NCI-H2107 treated with DMSO at 0.1 percent for 48 hours (cell line): ENCODE data around the gene NMNAT2.

ENCODE experiments used
- DNase-seq: peaks from one replicate; lab custom pipeline; 2025; ENCODE audit not compliant: unreplicated experiment; lab: John Stamatoyannopoulos, UW

Gene NMNAT2

GRCh38 chr1:183318433-183318832 is 99.7 kb downstream of the NMNAT2 start:
- DNase-seq = no peak

DNA sequence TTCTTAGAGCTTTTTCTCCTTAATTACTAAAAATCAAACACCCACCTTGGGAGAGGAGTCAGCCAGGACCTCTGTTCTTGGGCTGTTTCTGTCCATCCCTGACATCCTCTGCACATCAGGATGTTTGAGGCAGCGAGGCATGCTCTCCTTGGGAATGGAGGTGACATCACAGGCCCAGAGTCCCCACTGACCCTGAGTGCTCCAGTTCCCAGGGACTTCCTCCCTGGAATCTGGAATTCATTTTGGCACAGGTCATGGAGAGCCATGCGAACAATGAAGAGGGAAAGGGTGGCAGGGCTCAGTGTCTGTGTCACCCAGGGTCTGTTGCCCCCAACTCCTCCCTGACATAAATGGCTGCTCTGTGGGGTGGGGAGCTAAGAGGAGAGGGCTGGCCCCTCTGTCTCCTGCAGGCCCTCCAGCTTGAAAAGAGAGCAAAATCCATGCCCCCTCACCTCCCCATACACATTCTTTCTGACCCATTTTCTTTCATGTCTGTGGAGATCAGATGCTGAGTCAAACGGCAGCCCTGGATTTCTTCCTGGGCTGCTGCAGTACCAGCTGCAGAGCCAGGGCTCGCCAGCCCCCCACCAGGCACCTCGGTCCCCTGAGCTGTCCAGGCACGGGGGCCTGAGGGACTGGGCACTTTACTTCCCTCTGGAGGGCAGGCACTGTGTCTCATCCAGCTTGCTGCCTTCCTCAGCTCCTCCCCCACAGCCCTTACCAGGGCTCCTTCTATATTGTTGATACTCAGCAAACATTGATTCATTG is 102.0 kb downstream of the NMNAT2 start:
- no peak for DNase-seq

DNA sequence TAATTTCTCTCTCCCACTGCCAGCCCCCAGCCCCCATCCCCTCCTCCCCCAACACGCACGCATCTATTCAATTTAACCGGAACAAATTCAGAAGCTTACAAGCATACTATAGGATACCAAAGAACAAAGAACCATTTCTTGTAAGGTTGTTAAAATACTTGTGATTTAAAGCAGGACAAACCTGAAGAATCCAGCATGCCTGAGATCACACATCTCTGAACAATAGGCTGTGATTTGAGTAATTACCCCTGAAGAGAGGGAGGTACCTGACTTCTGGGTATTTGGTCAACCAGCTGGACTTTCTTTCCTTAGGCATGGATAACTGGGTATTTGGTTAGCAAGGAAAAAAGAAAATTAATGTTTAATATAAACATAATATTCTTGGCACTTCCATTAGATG is 105.1 kb downstream of the NMNAT2 start:
- DNase-seq = no peak

GRCh38 chr1:183310753-183311479 is 107.3 kb downstream of the NMNAT2 start:
- DNase-seq = no peak

- DNase-seq = no peak
Measured at GRCh38 chr1:183308719-183309118, 109.5 kb downstream of the NMNAT2 start.

DNA sequence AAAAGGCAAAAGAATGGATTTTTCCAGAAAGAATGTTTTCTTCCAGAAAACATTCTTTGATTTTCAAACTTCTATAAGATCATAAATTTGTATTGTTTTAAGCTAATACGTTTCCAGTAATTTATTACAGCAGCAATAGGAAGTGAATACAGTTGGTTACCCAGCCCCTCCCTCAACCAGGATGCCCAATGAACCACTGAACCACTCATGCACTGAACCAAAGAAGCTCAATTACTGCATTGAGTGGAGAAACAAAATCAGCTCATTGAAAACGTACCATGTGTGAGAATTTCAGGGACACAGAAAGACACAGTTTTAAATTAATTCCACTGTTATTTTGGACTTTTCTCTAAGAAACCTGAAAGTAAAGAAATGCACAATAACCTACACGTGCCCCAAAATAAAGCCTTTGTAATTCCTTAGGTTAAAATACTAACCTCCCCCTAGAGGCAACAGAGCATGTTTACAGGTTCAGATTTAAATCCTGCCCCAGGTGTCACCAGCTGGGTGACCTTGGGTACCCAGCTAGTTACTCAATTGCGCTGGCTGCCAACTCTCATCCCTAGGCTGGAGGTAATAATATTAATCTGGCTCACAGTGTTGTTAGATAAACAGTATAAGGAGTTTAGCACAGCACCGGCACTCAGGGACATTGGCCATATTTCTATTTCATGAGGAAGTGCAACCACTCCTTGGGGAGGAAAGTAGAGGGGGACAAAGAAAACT is 111.7 kb downstream of the NMNAT2 start:
- DNase-seq = no peak

DNA sequence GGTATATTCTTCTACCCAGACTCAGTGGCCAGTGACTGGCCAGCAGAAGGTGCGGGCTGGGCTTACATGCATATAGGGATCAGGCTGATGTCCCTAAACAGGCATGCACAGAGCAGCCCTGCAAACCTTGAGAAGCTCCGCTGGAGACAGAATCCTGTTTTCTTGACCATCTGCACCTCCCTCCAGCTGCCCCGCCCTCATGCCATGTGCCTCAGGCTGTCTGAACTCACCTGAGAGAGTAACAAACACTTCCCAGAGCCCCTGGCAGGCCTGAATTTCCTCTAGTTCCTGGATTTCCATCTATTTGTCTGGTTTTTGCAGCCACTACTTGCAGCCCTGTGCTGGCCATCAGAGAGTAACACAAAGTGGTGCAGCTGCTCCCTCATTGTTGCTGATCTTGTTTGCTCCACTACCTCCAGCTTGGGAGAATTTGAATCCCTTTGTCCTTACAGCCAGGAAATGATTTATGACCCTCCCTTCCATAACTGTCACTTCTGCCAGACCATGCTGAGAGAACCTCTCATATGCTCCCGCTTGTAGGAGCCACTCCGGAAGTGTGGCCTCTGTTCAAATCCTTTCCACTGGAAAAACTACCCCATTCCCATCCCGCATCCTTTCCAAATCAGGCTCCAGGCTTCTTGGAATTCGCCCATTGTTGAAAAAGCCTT is 113.6 kb downstream of the NMNAT2 start:
- peak; percentile 90 for DNase-seq

DNA sequence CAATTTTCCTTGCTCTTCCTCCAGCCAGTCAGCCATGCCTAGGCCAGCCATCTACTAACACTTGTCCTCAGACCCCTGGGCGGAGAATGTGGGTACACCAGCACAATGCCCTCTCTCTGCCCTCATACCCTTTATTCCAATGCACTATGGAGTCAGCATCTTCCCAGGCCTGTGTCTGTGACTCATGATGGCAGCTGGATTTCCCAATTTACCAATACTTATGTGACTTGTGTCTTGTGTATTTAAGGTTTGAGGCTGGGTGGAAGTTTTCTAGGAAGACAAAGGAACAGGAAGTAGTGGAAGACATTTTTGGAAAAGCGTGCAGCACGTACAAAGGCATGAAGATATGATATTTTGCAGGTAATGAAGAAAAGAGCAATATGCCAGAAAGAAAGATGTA is 114.3 kb downstream of the NMNAT2 start:
- DNase-seq = no peak

DNA sequence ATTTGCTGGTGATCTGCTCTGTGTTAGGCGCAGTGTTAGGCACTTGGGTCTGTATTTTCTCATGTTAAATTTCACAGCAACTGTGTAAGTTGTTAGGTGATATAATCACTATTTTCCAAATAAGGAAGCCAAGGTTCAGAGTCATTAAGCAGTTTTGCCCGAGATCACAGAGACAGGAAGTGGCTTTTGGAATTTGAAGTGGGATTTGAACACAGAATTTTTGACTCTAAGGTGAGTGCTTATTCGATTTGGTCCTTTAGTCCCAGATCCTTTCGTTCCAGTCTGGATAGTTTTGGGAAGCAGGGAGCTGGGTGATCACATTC is 114.9 kb downstream of the NMNAT2 start:
- no peak for DNase-seq

GRCh38 chr1:183302452-183303322 is 115.5 kb downstream of the NMNAT2 start:
- no peak for DNase-seq

- no peak for DNase-seq
Measured at GRCh38 chr1:183301239-183301638, 116.9 kb downstream of the NMNAT2 start.

DNA sequence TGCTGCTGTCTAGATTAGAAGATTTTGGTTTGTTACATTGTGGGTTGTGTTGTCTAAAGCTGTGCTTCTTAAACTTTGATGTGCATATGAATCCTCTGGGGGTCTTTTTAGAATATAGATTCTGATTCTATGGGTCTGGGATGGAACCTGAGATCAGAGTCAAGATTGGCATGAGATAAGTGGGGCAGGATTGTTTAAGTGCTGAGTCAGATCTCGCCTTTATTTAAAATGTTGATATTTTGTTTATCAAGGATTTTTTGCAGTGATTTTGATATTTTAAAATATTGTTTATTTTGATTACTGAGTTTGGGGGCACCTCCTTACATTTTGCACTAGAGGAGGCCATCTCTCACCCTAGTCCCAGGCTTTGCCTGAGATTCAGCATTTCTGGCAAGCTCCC is 117.4 kb downstream of the NMNAT2 start:
- no peak for DNase-seq

- DNase-seq = no peak
Measured at GRCh38 chr1:183300395-183300794, 117.8 kb downstream of the NMNAT2 start.

GRCh38 chr1:183296782-183297181 is 121.4 kb downstream of the NMNAT2 start:
- no peak for DNase-seq

DNA sequence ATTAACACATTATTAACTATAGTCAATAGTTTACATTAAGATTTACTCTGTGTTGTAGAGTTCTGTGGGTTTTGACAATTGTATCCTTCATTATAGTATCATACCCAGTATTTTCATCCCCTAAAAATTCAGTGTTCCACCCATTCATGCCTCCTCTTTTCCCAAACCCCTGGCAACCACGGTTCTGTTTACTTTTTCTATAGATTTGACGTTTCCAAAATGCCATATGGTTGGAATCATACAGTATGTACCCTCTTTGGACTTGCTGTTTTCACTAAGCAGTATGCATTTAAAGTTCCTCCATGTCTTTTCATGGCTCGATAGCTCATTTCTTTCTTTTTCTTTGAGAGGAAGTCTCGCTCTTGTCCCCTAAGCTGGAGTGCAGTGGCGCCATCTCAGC is 122.7 kb downstream of the NMNAT2 start:
- no peak for DNase-seq

GRCh38 chr1:183293876-183294275 is 124.3 kb downstream of the NMNAT2 start:
- no peak for DNase-seq

DNA sequence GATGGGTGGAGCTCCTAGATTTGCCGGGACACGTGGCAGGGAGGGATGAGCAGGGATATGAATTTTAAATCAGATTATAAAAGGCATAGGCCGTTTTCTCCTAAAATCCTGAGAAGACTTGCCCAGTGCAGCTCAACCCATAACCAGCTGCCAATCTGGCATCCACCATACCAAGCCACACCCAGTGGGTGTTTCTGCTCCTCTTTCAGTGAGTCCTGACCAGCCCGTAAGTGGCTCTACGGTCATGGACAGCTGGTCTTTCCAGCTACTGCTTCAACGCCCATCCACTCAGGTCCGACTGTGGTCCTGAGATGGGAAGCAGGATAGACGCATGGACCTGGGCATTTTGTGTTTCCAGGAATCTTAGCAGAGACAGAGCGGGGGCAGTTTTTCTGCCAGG is 124.9 kb downstream of the NMNAT2 start:
- DNase-seq = no peak

DNA sequence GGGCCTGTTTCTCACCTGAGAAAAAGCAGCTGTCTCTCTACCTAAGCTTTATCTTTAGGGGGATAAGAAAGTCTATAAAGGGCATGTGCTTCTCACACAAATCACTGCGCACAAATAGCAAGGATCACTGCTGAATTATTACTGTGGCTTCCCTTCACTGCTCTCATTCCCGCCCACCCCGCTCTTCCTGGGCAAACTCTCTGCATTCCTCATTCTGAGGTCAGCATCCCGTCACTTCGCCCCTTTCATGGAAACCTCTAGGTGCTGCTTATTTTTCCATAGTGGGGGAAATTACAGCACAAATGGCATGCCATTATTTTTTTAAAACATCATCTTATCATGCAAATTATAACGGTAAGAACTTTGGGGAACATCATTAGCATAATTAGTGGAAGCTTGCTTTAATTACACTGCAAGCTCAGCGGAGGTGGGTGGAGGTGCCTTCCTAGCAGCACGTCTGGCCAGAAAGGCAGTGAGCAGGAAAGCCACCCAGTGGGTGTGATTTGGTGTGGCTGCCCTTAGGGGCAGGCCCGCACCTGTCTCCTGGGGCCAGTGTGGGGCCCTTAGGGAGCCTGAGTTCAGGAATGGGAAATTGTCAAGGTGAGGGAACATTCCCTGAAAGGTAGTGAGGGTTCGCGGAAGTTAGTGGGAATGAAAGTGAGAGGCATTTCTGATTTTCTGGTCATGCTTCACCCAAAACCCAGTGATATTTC is 126.2 kb downstream of the NMNAT2 start:
- no peak for DNase-seq

GRCh38 chr1:183291216-183291762 is 126.9 kb downstream of the NMNAT2 start:
- no peak for DNase-seq

- no peak for DNase-seq
Measured at GRCh38 chr1:183290628-183291027, 127.6 kb downstream of the NMNAT2 start.
